Neural cell (in vitro differentiated cells): Measurements from ENCODE around the gene KIF1B. TPM values are rescaled to one million over a fixed set of nuclear protein-coding genes. Genes with fewer than 3 reads are reported as not detected.

Experiments used
- H2AFZ ChIP-seq: fragments of 200-600, 300-800 bp; sonication (generic), shearing (Covaris generic); 2 replicates; pipeline ENCODE4 v1.6.0; 2014; ENCODE audit warnings: low read depth, mild to moderate bottlenecking, antibody characterized with exemption, low read length, moderate library complexity
- H3F3A ChIP-seq: fragments of 200-600 bp; shearing (Covaris generic); 2 replicates; pipeline ENCODE4 v1.6.1; 2016; ENCODE audit warnings: mild to moderate bottlenecking, moderate library complexity, mixed read lengths, antibody characterized with exemption, low read length; ENCODE audit not compliant: insufficient read depth, poor library complexity, severe bottlenecking
- H3K27ac ChIP-seq: fragments of 200-600, 300-800 bp; sonication (generic), shearing (Covaris generic); 2 replicates; pipeline ENCODE4 v1.5.1; 2014; ENCODE audit warnings: mild to moderate bottlenecking, low read length, moderate library complexity
- H3K27me3 ChIP-seq: fragments of 300-800, 200-600 bp; sonication (generic), shearing (Covaris generic); 2 replicates; pipeline ENCODE4 v1.6.0; 2014; ENCODE audit warnings: mild to moderate bottlenecking, low read depth, low read length, moderate library complexity; ENCODE audit not compliant: insufficient read depth
- H3K36me3 ChIP-seq: fragments of 300-800, 200-600 bp; sonication (generic), shearing (Covaris generic); 2 replicates; pipeline ENCODE4 v1.5.1; 2014; ENCODE audit warnings: mild to moderate bottlenecking, antibody characterized with exemption, low read length, moderate library complexity; ENCODE audit not compliant: insufficient read depth
- H3K4me2 ChIP-seq: fragments of 300-800, 200-600 bp; sonication (generic), shearing (Covaris generic); 2 replicates; pipeline ENCODE4 v1.6.0; 2014; ENCODE audit warnings: mild to moderate bottlenecking, low read length
- H3K4me3 ChIP-seq: fragments of 300-800, 200-600 bp; sonication (generic), shearing (Covaris generic); 2 replicates; pipeline ENCODE4 v1.5.1; 2014; ENCODE audit warnings: mild to moderate bottlenecking, low read length, moderate library complexity
- H3K79me2 ChIP-seq: fragments of 200-600 bp; shearing (Covaris generic); replicated peaks from 2 replicates; pipeline ENCODE4 v1.6.0; 2014; ENCODE audit warnings: mild to moderate bottlenecking, low read length, moderate library complexity; ENCODE audit not compliant: insufficient read depth
- H3K9ac ChIP-seq: fragments of 300-800, 200-600 bp; sonication (generic), shearing (Covaris generic); 2 replicates; pipeline ENCODE4 v1.6.1; 2016; ENCODE audit warnings: mild to moderate bottlenecking, low read length, mixed read lengths
- H3K9me2 ChIP-seq: fragments of 200-600 bp; shearing (Covaris generic); 2 replicates; pipeline ENCODE4 v1.6.1; 2016; ENCODE audit warnings: mild to moderate bottlenecking, low read length, mixed read lengths; ENCODE audit not compliant: insufficient read depth
- H3K9me3 ChIP-seq: fragments of 200-600, 300-800 bp; sonication (generic), shearing (Covaris generic); 2 replicates; pipeline ENCODE4 v1.6.1; 2016; ENCODE audit warnings: mild to moderate bottlenecking, mixed run types, low read length, moderate library complexity, mixed read lengths
- H4K20me1 ChIP-seq: fragments of 200-600 bp; shearing (Covaris generic); 2 replicates; pipeline ENCODE4 v1.6.1; 2016; ENCODE audit warnings: mild to moderate bottlenecking, mixed run types; ENCODE audit not compliant: insufficient read depth
- CTCF ChIP-seq: fragments of 450-650 bp; IDR thresholded peaks from 2 replicates; pipeline ENCODE4 v1.5.1; 2014; ENCODE audit warnings: antibody characterized with exemption, mild to moderate bottlenecking, moderate library complexity; ENCODE audit not compliant: poor library complexity, severe bottlenecking
- EP300 ChIP-seq: fragments of 450-650 bp; conservative IDR thresholded peaks from 2 replicates; pipeline ENCODE4 v1.6.1; 2014; ENCODE audit warnings: antibody characterized with exemption, mild to moderate bottlenecking, moderate library complexity; ENCODE audit not compliant: poor library complexity, severe bottlenecking
- EZH2 ChIP-seq: fragments of 200-600, 300-800 bp; shearing (Covaris generic), sonication (generic); IDR thresholded peaks from 2 replicates; pipeline ENCODE4 v1.6.1; 2014; ENCODE audit warnings: antibody characterized with exemption, low read length, borderline replicate concordance, mild to moderate bottlenecking; ENCODE audit not compliant: insufficient read depth, poor library complexity, severe bottlenecking
- MXI1 ChIP-seq: fragments of 450-650 bp; conservative IDR thresholded peaks from 2 replicates; pipeline ENCODE4 v1.6.1; 2014; ENCODE audit warnings: antibody characterized with exemption, mild to moderate bottlenecking; ENCODE audit not compliant: poor library complexity, severe bottlenecking
- RAD21 ChIP-seq: fragments of 450-650 bp; conservative IDR thresholded peaks from 2 replicates; pipeline ENCODE4 v1.6.1; 2014; ENCODE audit warnings: antibody characterized with exemption, mild to moderate bottlenecking, moderate library complexity
- REST ChIP-seq: IDR thresholded peaks from 2 replicates; pipeline ENCODE4 v1.6.1; 2012; ENCODE audit warnings: borderline replicate concordance
- SMC3 ChIP-seq: fragments of 450-650 bp; conservative IDR thresholded peaks from 2 replicates; pipeline ENCODE4 v1.6.1; 2014; ENCODE audit warnings: antibody characterized with exemption, mild to moderate bottlenecking, moderate library complexity; ENCODE audit not compliant: poor library complexity
- TAF1 ChIP-seq: IDR thresholded peaks from 2 replicates; pipeline ENCODE4 v1.6.1; 2012; ENCODE audit warnings: low read depth
- polyA plus RNA-seq: library from polyadenylated mRNA; depleted of rRNA; stranded (reverse); fragments of >200 nt; gene quantifications from 2 replicates; pipeline ENCODE4 v1.2.3, GENCODE V29; 2014

The KIF1B gene
- polyA plus RNA-seq, 1 donor from 2014 or later: 76.4 TPM

GRCh38 chr1:10170239-10170574 is 40.2 kb upstream of the KIF1B start:
- H4K20me1 ChIP-seq: no peaks in the 10 kb centered on the region
- peaks cover 10% of the 10 kb centered on the region for H3K36me3 ChIP-seq
- H3K9ac ChIP-seq: no peak overlapping the region
- no peaks in the 10 kb centered on the region for H3F3A ChIP-seq
- H3K27me3 ChIP-seq: no peaks in the 10 kb centered on the region
- H3K9me2 ChIP-seq: no peaks in the 10 kb centered on the region
- TF ChIP-seq REST (no peak), RAD21 (no peak), MXI1 (no peak), EZH2 (no peak), TAF1 (no peak), EP300 (no peak), SMC3 (no peak), CTCF (no peak)
- H3K4me2 ChIP-seq: no peak overlapping the region
- H3K9me3 ChIP-seq: no peaks in the 10 kb centered on the region
- H2AFZ ChIP-seq: no peak overlapping the region
- no peak overlapping the region for H3K27ac ChIP-seq
- H3K79me2 ChIP-seq: no peaks in the 10 kb centered on the region
- no peak overlapping the region for H3K4me3 ChIP-seq

- H3K36me3 ChIP-seq: peaks cover 15% of the 10 kb centered on the region
- no peak overlapping the region for H2AFZ ChIP-seq
- H3K27ac ChIP-seq: no peak overlapping the region
- no peak overlapping the region for H3K9ac ChIP-seq
- H3K9me3 ChIP-seq: peaks cover 7% of the 10 kb centered on the region
- H3K4me3 ChIP-seq: no peak overlapping the region
- TF ChIP-seq SMC3 (no peak), EZH2 (no peak), REST (no peak)
- no peaks in the 10 kb centered on the region for H3F3A ChIP-seq
- H3K9me2 ChIP-seq: no peaks in the 10 kb centered on the region
- no peaks in the 10 kb centered on the region for H3K79me2 ChIP-seq
- H3K27me3 ChIP-seq: no peaks in the 10 kb centered on the region
- no peak overlapping the region for H3K4me2 ChIP-seq
- H4K20me1 ChIP-seq: no peaks in the 10 kb centered on the region
Measured at GRCh38 chr1:10171105-10171767, 39.1 kb upstream of the KIF1B start.
